HT1080 (cell line): Measurements from ENCODE around the gene APRT. TPM values are rescaled to one million over a fixed set of nuclear protein-coding genes. Genes with fewer than 3 reads are reported as not detected.
"Not testable (repeated sequence)": the region's sequence is repeated elsewhere in the genome, so short reads cannot be mapped to it uniquely, and the experiment has no call there.

Experiments
- DNase-seq: peaks from one replicate; pipeline ENCODE4 v3.0.0-alpha.2; 2015; ENCODE audit warnings: low read depth
- total RNA-seq: library from RNA; depleted of rRNA; stranded (reverse); fragments of >200 nt; shearing (Covaris generic); gene quantifications from 2 replicates; pipeline ENCODE4 v1.2.3, GENCODE V29; 2014

APRT gene
- total RNA-seq, 1 experiment from 2014 or later: 374 TPM

DNA sequence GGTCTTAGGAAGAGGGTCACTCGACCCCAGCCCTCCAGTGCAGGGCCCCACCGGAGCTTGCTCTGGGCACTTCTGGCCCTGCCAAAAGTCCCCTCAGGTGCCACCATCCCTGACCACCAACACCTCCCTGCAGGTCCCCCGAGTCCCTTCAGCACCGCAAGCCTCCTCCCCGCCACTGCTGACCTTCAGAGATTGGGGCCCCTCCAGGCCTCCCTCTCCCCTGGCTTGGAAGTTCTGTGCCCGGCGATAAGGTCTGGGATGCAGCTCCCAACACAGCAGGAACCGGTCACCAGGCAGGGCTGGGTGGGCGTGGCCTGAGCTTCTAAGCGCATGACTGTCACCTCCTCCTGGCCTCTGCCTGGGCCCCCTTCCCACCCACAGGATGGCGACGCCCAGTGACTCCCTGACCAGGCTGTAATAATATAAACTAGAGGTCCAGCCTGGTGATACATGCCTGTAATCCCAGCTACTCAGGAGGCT, 37.9 kb downstream of the APRT start:
- DNase-seq: peak; percentile 80

DNA sequence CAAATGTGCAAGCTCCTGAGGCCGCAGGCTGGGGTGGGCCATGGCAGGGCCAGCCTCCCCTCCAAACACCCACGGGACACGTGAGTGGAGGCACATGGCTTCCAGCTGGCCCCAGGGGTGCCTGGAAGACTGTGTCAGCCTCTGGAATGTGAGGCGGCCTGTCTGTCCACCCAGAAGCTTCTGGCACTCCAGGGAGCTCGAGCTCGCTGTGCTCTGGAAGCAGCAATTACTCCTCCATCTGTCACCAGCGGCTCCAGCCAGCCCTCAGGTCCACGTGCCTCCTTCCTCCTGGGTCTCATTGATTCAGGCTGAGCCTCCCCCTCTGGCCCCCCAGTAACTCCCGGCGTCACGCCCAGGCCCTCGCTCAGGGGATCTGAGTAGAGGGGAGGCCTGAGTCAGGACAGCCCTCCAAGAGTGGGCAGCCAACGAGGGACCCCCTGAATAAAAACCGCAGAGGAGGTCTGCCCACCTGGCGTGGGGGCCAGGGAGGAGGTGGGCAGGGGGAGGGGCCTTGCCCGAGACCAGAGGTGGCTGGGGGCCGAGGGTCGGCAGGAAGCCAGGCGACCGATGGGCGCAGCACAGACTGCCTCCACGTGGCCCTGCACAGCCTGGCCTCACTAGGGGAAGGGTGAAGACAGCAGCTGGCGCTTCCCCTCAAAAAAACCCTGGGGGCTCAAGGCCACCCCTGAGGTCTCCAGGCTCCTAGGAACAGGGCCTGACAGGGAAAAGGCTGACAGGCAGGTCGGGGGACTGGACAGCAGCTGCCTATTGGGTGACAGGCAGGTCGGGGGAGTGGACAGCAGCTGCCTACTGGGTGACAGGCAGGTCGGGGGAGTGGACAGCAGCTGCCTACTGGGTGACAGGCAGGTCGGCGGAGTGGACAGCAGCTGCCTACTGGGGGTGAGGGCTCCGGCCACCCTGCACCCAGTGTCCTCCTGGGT, 38.6 kb downstream of the APRT start:
- no peak for DNase-seq

DNA sequence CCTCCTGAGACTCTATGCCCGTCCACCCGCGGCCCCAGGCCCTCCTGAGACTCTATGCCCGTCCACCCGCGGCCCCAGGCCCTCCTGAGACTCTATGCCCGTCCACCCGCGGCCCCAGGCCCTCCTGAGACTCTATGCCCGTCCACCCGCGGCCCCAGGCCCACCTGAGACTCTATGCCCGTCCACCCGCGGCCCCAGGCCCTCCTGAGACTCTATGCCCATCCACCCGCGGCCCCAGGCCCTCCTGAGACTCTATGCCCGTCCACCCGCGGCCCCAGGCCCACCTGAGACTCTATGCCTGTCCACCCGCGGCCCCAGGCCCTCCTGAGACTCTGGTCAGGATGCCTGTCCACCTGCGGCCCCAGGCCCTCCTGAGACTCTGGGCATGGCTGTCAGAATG, 39.9 kb downstream of the APRT start:
- DNase-seq: not testable (repeated sequence)

DNA sequence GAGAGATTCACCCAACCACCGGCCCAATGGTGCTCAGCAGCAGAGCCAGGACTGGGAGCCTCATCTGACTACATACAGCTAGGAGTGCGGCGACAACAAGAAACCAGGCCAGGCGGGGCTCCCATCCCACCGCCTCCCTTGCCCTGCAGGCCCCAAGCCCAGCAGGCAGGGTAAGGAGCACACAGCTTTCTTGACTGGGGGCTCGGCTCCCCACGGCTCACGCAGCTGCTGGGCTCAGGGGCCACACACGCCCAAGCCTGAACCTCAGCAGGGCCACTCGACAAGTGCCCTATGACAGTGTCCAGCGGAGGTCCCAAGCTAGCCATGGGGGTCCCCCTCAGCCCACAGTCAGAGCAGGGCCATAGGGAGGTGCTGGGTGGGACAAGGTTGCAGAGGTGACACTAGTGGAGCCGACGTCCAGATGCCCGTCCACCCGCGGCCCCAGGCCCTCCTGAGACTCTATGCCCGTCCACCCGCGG, 40.4 kb downstream of the APRT start:
- DNase-seq: no peak

DNA sequence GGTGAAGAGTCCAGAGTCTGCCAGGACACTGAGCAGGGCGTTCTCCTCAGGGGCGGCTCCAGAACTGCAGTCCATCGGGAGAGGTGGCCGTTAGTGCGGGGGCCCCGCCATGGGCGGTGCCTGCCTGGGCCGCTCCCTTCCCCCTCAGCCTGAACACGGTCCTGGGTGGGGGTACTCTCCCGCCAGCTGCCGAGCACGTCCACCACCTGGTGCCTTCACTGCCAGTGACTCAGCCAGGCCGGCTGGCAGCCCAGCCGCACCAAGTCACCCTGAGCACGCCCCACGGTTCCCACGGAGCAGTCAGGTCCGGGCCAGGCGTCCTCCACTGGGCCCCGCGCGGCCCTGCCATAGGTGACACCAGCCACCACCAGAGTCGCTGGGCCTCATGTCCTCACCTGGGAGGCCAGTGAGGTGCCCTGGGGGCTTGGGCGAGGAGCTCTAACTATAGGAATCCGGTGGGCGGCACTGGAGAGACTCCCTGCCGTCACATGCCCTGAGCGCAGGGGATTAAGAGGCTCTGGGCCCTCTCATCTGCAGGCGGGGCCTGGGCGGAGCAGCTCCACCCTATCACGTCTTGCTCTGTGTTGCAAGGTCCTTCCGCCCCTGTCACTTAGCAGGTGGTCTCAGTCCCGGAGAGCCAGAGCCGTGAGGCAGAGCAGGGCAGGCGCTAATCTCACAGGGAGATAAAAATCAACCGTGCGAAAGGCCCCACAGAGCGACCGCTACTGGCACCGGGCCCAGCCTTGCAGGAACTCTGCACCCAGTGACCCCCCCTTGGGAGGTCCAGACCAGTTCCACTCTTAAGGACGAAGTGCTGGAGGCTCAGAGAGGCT, 41.1 kb downstream of the APRT start:
- DNase-seq: no peak

DNA sequence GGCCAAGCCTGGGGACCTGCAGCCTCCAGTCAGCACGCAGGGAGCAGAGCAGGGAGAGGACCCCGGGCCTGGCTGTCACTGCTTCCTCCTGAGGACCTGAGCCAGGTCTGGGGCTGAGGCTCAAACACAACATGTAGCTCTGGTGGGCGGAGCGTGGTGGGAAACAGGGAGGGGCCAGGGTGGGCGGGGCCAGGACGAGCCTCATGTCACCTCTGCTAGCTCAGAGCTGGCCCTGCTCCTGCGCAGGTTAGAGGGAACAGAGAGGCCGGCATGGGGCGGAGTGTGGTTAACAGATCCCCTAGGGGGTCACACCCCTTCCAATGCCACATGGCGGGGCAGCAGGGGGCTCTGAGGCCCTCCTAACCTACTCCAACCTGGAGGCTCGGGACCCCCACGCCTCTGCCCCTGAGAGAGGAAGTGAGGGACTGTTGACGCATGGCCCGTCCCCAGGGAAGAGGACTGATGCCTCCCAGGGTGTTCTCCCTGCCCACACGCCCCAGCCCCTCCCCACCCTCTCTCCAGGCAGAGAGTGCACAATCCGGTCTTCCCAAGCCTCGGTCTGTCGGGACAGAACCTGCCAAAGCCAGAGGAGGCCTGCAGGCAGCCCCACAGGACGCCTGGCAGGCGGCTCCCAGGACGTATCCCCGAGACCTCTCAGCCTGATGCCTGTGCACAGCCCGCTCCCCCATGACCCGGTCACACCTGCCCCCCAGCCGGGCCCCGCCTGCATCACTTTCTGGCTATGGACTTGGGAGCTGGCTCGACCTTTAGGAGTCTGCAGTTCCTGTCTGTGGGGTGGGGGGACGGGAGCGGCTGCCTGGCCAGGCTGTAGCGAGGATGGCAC, 41.9 kb downstream of the APRT start:
- no peak for DNase-seq

DNA sequence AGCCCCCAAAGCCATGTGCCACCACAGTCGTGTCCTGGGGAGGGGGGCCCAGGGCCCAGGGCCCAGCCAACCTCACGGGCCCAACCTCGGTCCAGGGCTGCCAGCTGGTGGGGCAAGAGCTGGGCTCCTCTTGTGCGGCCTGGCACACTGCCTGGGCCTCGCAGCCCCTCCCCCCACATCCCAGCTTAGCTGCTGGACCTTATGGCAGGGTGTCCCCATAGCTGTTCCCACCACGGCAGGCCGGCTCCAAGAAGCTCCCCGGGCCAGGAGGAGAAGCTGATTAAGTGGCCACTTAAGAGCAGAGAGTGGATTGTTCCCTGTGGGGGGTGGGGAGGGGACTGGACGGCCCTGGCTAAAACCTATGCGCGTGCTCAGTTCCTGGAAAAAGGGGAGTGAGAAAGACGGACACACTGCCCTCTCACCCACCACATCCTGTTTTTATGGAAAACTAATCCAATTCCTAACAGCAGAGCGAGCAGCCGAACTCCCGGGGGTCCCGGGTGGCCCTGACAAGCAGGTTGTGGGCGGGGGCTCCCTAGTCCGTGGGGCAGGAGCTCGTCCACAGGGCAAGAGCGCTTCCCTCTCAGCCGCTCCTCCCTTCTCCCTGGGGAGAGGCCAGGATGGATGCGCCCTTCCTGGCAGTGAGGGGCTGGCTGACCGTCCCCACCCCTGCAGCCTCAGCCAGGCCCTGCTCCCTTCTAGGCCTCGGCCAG, 43.5 kb downstream of the APRT start:
- DNase-seq: no peak

DNA sequence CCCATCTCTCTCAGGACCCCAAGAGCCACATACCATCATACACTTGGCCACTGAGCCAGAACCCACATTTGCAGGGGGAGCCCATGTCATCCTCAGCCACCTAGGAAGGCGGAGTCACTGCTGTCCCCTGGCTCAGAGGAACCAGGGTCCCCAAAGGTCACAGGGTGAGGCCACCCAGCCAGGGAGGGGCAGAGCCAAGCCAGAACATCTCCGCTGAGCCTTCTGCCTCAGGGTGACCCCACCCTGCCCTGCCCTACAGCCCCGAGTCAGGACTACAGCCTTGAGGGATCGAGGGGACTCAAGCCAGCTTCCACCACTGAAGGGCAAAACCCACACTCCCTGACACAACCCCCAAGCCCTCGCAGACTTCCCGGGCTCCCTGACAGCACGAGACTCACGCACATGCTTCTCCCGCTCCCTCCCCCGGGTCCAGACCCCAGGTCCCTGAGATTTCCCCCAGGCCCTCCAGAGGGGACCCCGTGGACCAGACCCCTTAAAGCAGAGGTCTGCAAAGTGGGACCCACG, 44.1 kb downstream of the APRT start:
- no peak for DNase-seq

DNA sequence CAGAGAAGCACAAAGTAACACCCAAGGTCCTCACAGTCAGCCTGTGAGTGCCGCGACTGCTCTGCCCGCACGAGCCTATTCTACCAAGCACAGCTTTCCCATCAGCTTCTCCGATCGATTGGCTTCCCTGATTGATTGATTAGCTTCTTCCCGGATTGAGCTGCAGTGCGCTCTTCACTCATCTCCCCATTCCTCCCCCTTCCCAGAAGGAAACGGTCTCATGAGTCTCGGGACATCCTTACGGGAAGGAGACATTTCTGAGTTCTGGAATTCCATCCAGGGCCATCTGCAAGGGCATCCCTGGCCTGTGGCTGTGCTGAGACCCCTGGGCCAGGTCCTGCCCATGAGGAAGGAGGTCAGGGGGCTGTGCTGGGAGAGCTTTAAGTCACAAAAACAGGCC, 44.8 kb downstream of the APRT start:
- no peak for DNase-seq

DNA sequence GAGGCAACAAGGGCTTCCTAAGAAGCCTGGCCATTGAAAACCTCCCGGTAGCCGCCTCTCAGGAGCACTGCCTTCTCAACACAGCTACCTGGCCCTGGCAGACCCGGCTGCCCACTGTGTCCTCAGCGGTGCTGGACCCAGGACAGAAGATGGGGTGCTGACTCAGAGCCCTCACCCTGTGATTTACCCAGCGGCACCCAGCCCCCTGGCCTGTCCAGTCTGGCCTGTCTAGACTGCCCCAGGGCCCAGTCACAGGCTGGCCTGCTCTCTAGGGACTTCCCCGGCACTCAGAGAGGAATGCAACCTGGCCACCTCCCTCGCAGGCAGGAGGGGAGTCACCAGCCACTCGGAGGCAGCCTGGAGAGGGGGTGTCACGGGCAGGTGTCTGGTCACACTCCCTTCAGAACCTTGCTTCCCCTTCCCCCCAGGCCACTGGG, 46.8 kb downstream of the APRT start:
- no peak for DNase-seq

DNA sequence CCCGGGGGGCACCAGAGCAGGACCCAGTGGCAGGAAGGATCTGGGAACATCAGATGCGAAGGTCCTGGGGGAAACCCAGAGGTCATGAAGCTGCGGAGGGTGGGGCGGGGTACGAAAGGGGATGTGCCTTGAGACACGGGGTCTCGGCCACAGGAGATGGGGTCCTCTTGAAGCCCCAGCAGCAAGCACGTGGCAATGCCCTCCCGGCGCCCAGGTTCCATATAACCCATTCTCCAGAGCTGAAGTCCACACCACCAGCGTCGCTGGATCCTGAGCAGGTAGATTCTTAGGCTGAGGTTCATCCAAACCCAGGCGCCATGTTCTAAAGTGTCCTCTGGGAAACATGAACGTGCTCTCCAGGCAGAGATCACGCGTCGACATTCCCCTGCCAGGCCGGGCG, 47.6 kb downstream of the APRT start:
- DNase-seq: no peak

DNA sequence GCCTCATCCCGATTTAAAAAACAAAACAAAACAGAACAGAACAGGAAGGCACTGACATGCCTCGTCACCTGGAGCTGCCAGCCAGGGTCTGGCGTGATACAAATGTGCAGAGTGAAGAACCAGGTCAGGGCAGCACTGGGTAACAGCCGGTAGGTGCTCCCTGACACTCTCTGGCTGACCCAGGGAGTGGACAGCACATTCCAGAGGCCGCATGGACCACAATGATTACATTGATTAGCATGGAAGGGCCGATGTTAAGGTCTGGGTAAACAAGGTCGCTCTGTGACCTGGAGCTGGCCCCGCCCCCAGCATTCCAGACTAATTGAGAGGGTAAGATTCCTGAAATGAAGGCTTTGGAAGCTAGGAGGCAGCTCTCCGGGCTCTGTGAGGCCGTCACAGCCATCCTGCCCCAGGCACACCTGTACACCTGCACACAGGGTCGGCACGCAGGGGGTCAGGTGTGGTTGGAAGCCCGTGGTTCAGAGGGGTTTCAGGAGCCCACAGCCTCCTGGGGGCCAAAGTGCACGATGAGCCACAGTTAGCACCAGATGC, 48.1 kb downstream of the APRT start:
- DNase-seq: no peak

DNA sequence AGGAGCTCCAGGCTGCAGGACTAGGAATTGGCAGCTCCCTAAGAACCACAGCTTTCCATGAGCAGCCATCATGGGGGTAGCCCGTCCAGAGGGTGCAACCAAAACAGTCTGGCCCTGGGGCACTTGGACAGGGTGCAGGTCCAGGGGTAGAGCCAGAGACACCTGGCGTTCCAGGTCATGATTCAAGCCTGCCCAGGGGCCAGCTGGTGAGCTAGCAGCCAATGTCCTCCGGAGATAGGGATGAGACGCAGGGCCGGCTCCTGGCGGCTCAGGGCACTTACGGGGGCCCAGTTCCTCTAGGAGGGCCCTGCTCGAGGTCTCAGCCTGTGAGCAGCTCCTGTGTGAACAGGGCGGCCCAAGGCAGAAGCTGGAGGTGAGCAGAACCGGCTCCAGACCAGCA, 48.8 kb downstream of the APRT start:
- no peak for DNase-seq

DNA sequence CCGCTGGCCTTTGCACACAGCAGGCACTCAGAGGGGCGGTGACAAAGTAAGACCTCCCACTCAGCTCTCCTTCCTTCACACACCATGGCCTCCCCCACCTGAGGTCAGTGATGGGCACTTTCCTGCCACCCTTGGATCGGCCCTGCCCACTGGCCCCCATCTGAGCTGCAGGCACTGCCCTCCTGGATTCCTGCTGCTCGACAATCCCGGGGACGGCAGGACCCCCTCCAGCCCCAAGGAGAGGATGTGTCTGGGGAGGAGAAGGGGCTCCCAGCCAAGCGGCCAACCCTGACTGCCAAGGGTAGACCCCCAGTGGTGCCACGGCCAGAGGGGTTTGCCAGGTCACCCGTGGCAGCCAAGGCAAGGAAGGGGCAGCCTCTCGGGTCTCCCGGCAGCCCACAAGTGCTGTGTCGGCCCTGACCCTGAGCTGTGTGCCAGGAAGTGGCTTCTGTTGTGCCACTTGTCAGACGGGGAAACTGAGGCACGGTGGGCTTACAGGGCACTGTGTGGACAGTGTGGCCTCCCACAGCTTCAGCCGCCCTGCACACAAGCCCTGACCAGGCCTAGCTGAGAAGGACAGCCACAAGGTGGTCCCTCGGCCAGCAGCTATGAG, 49.4 kb downstream of the APRT start:
- DNase-seq: no peak

DNA sequence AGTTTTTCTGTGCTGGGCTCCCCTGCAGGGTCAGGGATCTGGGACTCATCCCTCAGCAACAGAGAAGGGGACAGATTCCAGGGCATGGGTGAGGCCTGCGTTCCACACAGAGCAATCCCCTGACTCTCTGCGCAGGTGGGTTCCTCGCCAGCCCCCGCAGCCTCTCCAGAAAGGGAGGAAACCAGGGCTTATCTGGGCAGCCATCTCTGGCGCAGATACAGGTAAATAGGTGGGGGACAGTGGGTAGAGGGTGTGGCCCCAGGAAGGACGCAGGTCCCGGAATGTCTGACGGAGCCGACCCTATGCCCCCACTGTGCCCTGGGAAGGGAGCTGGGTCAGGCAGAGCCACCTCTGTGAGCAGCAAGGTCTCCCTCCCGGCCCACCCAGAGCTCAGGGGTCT, 49.9 kb downstream of the APRT start:
- no peak for DNase-seq

DNA sequence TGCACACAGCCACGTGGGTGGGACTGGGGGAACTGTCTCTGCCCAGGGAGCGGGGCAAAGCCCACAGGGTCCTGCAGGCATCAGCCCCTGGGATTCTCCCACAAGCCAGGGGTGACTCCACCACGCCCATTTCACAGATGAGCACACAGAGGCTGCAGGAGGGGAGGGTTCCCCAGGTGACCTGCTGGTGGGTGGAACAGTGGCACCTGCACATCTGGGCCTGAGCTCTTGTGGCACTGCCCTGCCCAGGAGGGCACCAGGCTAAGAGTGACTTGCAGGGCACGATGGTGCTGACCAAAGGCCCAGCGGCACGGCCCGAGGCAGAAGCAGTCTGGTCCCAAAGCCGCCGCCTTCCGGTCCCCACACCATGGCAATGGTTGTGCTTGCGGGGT, 50.6 kb downstream of the APRT start:
- DNase-seq: no peak

DNA sequence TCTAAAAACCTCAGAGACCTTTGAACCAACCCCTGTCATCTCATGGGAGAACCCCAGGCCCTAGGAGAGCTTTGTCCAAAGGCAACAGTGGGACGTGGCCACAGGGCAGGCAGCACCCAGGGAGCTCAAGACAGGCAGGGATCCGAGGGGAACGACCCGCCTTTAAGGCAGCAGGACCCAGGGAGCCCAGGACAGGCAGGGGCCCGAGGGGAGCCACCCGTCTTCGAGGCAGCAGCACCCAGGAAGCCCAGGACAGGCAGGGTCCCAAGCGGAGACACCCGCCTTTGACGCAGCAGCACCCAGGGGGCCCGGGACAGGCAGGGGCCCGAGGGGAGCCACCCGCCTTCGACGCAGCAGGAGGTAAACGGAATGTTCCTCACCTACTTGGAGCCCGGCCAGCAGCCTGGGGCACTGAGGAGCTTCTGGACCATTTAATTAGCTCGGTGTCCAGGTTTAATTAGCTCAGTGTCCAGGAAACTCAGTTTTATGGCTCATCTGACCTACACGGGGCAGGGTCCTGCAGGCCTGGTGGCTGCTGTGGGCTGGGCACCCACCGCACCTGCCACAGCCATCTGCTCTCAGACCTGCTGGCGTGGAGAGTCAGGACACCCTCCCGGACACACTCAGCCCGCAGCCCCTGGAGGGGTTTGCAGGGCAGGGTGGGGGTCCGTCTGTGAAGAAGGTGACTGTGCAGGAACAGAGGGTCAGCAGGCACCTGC, 51.1 kb downstream of the APRT start:
- no peak for DNase-seq

DNA sequence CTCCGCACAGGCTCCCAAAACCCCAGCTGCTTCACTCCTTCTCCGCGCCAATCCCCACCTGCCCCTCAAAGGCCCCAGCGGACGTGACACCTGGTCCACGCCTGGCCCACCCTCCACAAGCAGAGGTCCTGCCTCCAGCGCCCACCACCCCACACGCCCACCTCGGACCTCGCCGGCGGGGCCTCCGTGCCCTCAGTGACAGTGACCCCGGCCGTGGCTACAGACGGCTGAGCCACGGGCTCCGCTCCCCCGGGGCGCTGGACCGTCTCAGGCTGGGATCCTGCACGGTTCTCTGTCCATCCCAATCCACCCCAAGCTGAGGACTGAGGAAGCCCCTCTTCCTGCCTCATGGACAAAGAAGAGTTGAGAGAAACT, 51.8 kb downstream of the APRT start:
- DNase-seq: no peak
